Activated CD8-positive, alpha-beta memory T cell treated with anti-CD3 and anti-CD28 coated beads for 36 hours (primary cell): ENCODE measurements around the gene MACROD2. TPM values are rescaled to one million over a fixed set of nuclear protein-coding genes. Genes with fewer than 3 reads are reported as not detected.
"Not testable (repeated sequence)": the region's sequence is repeated elsewhere in the genome, so short reads cannot be mapped to it uniquely, and the experiment has no call there.

Source experiments
- CTCF ChIA-PET: fragments of 350-600 bp; sonication (Branson Sonifier 250); formaldehyde crosslinking; loops from one replicate; lab custom pipeline; 2021; ENCODE audit warnings: antibody characterized with exemption; lab: Charles Lee
- POLR2A ChIA-PET: fragments of 350-600 bp; sonication (Branson Sonifier 250); formaldehyde crosslinking; loops from one replicate; lab custom pipeline; 2021; ENCODE audit warnings: antibody characterized with exemption; lab: Charles Lee
- total RNA-seq, 2 experiments: library from RNA; stranded (reverse); gene quantifications; one replicate each; pipeline ENCODE4 v1.2.3, GENCODE V29; 2021

The MACROD2 gene
- total RNA-seq, 2 experiments from 2014 or later: not detected

DNA sequence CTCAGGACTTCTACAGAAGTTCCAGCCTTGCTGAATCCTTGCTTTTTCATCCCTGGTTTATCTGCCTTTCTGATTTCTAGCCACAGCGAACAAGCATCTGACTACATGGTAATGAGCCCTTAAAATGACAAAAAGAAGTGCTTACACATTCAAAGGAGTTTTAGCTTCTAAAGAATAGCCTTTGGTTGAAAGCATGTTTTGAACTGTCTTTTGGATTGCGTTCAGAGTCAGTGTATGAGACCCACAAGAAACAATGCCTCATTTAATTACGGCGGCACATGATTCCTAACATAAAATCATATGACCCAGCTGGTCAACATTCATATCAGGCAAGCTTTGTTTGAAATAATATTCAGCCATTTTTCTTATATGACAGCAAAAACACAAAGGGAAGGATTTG lies 1793.8 kb downstream of the MACROD2 start:
- POLR2A ChIA-PET: no interaction called here
- CTCF ChIA-PET: no interaction called here

DNA sequence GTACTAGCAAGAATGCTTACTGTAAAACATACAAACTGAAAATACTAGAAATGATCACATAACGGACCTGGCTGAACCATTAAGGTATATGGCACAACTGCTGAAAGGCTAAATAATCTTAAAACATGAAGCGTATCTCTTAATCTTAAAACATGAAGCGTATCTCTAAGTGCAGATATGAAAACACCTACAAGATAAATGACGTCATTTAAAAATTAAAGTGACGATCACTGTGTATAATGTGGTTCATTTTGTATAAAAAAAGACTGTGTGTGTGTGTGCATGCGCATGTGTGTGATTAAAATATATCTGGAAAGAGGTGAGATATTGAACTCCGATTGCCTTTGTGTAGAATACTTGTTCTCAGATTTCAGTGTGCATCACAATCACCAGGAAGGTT lies 1797.5 kb downstream of the MACROD2 start:
- CTCF ChIA-PET: no interaction called here
- POLR2A ChIA-PET: no interaction called here

DNA sequence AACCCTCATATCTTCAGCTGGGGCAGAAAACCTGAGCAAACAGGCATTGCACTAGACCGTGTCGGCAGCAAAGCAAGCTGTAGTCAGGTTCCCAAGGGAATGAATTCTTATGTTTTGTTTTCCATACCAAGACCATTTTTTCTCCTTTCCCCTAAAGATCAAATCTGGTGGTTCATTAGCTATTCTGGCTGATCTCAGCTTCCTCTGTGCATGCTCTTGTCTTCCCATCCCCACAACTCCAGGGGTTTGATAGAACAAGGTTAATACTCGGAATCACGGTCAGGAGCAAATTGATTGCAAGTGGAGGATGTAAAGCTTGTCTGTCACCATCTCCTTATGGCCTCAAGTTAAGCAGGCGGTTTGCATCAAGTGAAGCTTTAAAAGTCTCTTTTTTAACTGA lies 1799.1 kb downstream of the MACROD2 start:
- POLR2A ChIA-PET: no interaction called here
- CTCF ChIA-PET: no interaction called here

DNA sequence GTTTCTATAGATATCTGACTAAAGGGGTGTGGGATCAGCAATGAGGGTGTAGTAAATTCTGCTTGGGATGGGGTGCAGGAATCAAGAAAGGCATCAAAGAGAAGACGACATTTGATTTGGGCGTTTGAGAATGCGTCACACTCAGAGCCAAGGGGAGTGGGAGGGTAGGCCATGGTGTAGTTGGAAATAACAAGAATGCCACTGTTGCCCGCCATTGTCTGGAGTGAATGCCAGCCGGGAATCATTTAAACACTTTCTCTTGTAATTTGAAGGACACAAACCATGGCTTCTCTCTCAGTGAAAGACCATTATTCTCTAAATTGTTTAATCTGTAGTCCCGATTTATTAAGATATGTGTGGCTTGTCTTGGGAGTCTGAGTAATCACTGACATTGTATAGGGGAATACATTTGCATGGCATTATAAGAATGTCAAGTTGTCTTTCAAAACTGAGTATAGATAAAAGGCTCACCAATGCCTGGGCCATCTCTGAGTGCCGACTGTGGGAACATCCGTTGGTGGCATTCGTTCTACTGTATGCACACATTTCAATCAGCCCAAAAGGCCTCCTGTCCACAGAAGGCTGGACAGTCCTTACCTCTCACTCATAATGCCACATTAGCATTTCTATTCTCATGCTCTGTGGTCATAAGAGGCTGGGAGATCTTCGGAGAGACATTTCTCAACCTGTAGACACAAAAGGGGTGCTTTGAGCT lies 1800.1 kb downstream of the MACROD2 start:
- CTCF ChIA-PET: no interaction called here

DNA sequence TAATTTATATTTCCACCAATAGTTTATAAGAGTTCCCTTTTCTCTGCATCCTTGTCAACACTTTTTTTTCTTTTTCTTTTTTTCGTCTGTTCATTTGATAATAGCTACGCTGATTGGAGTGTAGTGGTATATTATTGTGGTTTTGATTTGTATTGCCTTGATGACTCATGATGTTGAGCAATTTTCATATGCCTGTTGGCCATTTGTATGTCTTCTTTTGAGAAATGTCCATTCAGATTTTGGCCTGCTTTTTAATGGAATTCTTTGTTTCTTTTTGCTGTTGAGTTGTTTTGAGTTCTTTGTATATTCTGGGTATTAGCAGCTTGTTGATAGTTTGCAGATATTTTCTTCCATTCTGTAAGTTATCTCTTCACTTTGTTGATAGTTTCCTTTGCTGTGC lies 1804.6 kb downstream of the MACROD2 start:
- ChIA-PET POLR2A (no interaction called here), CTCF (no interaction called here)

More for the DNA sequence above, 1800.1 kb downstream of the MACROD2 start:
- POLR2A ChIA-PET: no interaction called here

DNA sequence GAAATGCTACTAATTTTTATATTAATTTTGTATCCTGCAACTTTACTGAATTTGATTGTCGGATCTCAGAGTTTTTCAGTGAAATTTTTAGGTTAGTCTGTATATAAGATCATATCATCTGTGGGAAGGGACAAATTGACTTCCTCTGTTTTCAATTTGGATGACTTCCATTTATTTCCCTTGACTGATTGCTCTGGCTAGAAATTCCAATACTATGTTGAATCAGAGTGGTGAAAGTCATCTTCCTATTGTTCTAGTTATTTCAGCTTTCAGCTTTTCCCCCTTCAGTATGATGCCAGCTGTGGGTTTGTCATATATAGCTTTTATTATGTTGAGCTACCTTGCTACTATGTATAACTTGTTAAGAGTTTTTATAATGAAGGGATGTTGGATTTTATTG lies 1806.7 kb downstream of the MACROD2 start:
- ChIA-PET CTCF (no interaction called here), POLR2A (no interaction called here)

DNA sequence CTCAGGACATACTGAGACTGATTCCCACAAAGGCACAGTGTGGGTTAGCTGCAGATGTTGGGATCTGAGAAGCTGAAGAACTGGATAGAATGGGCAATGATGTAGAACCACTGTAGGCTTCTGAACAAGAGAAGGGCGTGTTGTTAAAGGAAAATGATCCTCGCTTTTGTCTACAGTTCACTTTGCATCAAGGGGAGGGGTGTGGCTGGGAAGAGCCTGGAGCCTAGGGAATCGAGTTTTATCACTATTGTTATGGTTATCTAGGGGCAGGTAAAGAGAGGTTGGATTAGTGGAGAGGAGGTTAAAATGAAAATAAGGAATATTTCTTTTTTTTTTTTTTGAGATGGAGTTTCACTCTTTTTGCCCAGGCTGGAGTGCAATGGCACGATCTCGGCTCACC lies 1809.8 kb downstream of the MACROD2 start:
- POLR2A ChIA-PET: no interaction called here

DNA sequence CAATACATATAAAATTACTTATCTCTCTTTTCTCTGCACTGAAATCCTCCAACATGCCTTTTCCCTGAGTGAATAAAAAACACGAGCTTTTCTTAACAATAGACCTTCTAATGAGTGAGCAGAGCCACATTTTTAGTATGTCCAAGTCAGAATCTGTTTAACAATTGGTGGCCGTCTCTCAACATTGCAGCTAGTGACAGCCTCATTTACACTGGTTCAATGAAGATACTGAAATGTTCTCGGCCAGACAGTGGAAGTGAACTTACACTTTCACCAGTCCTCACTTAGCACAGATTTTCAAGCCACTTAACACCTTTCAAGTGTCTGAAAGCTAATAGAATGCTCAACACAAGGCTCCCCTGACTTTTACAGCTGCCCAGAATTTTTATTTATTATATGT lies 1810.8 kb downstream of the MACROD2 start:
- CTCF ChIA-PET: no interaction called here
- POLR2A ChIA-PET: no interaction called here

More for the DNA sequence above, 1809.8 kb downstream of the MACROD2 start:
- CTCF ChIA-PET: no interaction called here

DNA sequence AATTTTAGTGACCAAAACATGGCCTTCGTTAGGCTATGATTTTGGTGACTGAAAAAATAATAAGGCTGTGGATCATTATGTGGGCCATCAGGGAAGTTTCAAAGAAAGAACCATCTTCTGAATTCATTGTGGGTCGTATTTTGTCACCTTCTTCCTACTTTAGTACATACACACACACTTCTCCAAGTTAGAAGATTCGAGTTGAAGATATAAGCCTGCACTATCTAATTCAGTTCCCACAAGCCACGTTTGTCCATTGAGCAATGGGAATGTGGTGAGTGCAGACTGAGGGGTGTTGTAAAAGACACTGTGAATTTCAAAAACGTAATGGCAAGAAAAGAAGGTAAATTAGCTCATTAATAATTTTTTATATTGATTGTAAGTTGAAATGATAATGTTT lies 1812.0 kb downstream of the MACROD2 start:
- ChIA-PET POLR2A (no interaction called here), CTCF (no interaction called here)

DNA sequence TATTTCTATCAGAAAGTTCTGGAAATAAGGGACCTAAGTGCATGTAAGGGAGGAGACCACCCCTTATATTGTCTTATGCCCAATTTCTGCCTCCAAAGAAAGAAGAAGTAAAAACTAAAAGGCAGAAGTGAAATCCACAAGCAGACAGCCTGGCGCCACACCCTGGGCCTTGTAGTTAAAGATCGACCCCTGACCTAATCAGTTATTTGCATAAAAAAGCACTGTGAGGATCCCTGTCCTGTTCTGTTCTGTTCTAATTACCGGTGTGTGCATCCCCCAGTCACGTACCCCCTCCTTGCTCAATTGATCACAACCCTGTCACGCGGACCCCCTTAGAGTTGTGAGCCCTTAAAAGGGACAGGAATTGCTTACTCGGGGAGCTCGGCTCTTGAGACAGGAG lies 1812.5 kb downstream of the MACROD2 start:
- CTCF ChIA-PET: not testable (repeated sequence)

DNA sequence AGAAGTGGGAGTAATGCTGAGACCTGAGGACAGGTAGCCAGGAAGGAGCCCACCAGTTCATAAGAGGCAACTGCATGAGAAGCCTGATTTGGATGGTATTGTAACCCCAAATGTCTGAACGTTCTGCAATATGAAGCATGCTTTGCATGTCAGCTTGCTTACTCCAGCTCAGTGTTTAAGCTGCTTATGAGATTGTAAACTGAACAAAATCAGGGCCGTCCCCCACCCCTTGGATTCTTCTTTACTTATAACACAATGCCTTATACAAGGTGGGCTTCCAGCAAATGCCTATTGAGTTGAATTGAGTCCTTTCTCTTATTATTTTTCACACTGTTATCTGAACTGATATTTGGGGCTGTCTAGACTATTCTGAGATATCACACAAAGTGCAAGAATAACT lies 1816.6 kb downstream of the MACROD2 start:
- CTCF ChIA-PET: no interaction called here

More for the DNA sequence above, 1812.5 kb downstream of the MACROD2 start:
- POLR2A ChIA-PET: not testable (repeated sequence)

DNA sequence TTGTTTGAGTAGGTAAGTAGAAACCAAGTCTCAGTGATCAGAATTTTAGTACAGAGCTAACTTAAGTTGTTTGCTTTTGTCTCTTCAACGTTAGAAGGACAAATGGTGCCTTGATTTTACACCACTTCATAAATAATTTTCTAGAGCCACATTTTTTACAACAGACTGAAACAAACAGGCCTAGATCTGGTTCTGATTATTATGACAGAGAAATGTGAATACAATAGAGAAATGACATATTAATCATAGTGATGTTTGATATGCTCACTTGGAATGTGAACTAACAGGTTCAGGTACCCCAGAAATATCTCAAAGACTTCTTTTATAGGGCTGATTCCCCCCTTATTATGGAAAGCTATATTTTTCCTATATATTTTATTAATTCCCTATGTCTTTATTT lies 1817.4 kb downstream of the MACROD2 start:
- CTCF ChIA-PET: no interaction called here

More for the DNA sequence above, 1816.6 kb downstream of the MACROD2 start:
- POLR2A ChIA-PET: no interaction called here

DNA sequence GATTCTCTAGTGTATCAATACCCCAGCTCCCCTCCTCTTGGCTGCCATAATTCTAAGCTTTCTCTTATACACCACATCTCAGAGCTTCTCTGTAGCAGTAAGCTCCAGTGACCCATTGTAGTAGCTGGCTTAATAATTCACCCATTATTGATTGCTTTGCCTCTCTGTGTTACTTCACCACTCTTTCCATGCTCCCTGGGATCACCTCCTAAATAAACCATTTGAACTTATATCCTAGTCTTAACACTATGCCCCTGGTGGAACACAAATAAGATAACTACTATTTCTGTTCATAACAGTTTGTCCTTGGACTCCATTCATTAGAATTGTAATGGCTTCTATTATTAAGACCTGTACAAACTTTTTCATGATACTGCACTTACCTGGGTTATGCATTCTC lies 1819.0 kb downstream of the MACROD2 start:
- ChIA-PET POLR2A (no interaction called here), CTCF (no interaction called here)

More for the DNA sequence above, 1817.4 kb downstream of the MACROD2 start:
- POLR2A ChIA-PET: no interaction called here

DNA sequence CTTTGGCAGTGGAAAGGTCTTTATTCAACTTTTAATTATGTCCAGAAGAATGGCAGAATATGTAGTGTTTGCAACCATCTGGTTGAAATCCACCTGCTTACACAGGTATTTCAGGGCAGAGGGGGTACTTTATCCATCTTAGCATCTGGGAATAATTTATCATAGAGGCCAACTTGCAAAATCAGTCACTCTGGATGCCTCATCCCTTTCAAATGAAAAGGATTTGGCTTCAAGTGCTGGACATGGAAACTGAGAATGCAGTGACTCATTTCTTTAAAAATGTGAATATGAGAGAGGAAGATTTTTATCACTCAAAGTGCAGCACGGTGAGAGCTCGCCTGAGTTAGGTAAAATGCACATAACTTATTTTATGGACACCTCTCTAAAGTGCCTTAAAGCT lies 1819.6 kb downstream of the MACROD2 start:
- ChIA-PET CTCF (no interaction called here), POLR2A (no interaction called here)

DNA sequence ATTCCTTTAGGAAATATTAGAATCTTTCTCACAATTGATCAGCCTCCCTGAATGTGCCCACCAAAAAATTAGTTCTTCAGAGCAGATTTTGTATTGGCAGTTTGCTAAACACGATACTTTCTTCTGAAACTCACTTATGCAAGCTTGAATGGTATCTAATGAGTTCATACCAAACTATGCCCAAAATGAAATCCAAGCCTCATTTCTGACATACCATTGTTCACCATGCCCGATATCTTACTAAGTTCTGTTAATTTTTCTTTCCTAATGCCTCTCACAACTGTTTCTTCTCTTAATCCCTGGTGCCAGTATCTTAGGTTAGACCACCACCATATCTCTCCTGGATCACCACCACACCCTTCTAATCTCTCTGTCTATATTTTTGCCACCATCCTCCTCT lies 1822.0 kb downstream of the MACROD2 start:
- ChIA-PET CTCF (no interaction called here), POLR2A (no interaction called here)

DNA sequence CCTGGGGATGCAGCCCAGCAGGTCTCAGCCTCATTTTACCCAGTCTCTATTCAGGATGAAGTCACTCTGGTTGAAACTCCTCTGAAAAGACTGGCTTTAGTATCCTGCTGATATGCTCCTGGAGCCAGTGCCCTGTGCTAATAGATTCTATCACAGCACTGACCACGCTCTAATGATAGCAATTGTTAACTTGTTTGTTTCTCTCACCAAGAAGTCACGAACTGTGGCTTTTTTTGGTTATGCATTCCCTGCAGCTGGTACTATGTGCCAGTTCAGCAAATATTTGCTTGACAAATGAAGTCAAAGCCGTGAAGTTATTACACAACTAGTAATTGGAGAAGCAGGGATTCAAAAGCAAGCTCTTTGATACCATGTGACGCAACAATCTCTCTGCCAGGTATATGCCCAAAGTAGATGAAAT lies 1823.3 kb downstream of the MACROD2 start:
- POLR2A ChIA-PET: no interaction called here
- CTCF ChIA-PET: no interaction called here

DNA sequence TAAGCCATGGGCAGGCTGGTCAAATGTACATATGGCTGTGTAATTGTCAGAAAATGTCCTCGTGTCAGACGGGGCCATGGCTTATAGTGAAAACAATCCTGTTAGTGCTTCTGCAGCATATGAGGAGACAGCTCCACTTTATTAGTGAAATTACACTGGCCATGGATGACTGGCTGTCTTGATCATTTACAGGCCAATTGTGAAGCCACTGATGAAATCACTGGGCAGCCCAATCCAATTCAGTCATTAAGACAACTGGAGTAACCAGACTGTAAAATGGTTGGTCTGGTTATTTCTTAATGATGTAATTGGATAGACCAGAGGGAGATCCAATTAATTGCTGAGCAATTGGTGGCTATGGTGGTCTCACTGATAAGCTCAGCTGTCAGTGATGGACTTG lies 1828.4 kb downstream of the MACROD2 start:
- ChIA-PET POLR2A (no interaction called here), CTCF (no interaction called here)

DNA sequence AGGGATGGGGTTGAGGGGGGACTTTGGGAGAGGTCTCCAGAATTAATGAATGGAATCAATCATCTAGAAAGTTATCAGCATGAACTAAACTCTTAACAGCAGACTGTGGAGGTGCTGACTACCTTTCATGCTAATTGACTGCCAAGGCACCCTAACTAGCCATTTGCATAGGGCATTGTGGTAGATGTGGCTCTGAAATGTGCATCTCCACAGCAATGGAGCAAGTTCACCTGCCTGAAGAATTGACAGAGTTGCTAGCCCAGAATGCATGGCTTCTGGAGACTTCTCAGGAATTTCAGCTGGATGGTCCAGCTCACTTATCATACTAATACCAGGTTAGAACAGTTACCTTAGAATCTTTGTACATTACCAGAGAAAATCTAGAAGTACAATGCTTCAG lies 1832.3 kb downstream of the MACROD2 start:
- CTCF ChIA-PET: no interaction called here
- POLR2A ChIA-PET: no interaction called here

DNA sequence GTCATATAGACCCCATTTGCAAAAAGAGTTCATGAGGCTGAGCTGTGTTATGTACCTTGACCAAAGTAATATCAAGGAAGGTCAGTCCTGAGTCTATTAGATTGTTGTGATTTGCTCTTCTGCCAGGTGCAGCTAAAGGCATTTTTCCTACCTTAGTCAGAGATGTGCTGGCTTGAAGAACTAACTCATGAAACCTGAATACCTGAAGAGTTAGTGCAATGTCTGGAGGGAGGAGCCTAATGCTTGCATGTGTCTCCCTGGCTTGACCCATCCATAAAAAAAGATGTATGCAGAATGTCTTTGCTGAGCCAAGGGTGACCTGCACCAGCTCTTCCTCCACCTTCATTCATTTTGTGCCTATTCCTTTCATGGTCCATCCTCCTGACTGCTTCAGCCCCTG lies 1835.9 kb downstream of the MACROD2 start:
- ChIA-PET CTCF (no interaction called here), POLR2A (no interaction called here)

DNA sequence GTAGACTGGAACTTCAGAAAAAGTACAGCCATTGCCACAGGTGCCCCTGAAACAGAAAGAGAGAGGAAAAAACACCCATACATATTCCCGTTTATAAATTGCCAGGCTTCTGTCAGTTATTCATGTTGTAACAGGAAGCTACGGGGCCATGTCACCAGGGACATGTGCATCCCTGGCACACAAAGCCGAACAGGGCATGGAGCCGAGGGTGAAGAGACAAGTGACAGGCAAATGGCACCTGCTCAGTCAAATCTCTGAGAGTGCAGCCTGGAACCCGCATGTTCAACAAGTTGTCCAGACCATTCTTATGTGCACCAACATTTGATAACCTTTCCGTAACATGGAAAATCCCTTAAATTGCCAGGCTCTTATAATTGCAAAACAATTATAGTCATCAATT lies 1837.2 kb downstream of the MACROD2 start:
- ChIA-PET CTCF (no interaction called here), POLR2A (no interaction called here)

DNA sequence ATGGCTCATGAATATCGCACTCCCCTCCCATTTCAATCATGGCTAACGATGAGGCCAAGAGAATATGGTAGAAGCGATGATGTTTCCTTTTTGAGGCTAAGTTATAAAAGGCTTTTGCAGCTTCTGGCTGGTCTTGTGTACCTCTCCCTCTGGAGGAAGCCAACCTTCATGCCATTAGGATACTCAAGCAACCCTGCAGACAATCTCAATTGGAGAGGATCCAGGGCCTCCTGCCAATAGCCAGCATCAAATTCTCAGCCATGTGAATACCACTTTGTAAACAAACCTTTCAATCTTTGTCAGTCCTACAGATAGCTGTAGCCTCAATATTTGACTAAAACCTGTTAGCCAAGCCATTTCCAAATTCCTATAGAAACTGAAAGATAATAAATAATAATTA lies 1839.5 kb downstream of the MACROD2 start:
- ChIA-PET CTCF (no interaction called here), POLR2A (no interaction called here)

DNA sequence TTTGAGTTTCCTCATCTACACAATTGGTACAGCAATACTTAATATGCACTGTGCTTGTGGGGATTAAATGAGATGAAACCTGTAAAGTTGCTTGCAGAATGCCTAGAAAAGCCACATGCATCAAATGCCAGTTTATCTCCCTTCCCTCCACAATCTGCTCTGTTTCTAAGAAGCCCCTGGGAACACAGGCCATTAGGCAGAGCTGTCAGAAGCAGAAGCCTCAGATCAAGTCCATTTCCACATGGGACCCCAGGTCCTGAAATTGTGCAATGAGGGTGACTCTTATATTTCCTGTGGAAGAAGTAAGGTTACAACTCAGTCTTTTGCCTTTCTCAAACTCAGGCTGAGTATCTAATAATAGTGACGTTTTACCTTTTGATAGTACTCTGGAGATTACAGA lies 1840.5 kb downstream of the MACROD2 start:
- CTCF ChIA-PET: no interaction called here
- POLR2A ChIA-PET: no interaction called here
